A549 (cell line): Measurements from ENCODE around the gene CRYBG2. TPM values are rescaled to one million over a fixed set of nuclear protein-coding genes. Genes with fewer than 3 reads are reported as not detected.

Experiments
- ATAC-seq, 2 experiments: fragments of 200-7000 bp in 1 of 2; fragments of >200 bp in 1 of 2; cut with Nextera tagmentation in 1 of 2; cut with Tn5 transposase in 1 of 2; 3 replicates each; pipeline versions ENCODE4 v1.8.0 to v1.9.1; 2018 to 2020; ENCODE audit warnings: mild to moderate bottlenecking in 1 of 2, moderate library complexity in 1 of 2
- CTCF ChIA-PET: fragments of 300-600 bp; sonication (Branson Sonifier 250); formaldehyde crosslinking; extraction: SDS; loops from one replicate; lab custom pipeline; 2021; ENCODE audit warnings: antibody characterized with exemption, inconsistent platforms; lab: Yijun Ruan, JAX
- POLR2A ChIA-PET: fragments of 350-600 bp; formaldehyde crosslinking; extraction: SDS; loops from one replicate; lab custom pipeline; 2021; ENCODE audit warnings: antibody characterized with exemption, inconsistent platforms; lab: Yijun Ruan, JAX
- DNase-seq, 2 experiments: peaks; one replicate each; pipeline versions ENCODE4 v3.0.0 to v3.0.0-alpha.2; 2011 to 2016; ENCODE audit warnings: low read depth in 1 of 2, low spot score in 1 of 2
- FAIRE-seq: peaks from 2 replicates; lab custom pipeline; 2011; peaks lifted over from hg19 to GRCh38; lab: Jason Lieb, UNC
- H3K27ac ChIP-seq, 2 experiments: fragments of >200 bp; sonication (Bioruptor Twin); formaldehyde crosslinking; 3 replicates each; pipeline ENCODE4 v1.5.1; 2016 to 2017
- H3K4me1 ChIP-seq: fragments of >200 bp; sonication (Bioruptor Twin); formaldehyde crosslinking; 3 replicates; pipeline ENCODE4 v1.6.1; 2016
- H3K4me2 ChIP-seq: fragments of >200 bp; sonication (Bioruptor Twin); formaldehyde crosslinking; 3 replicates; pipeline ENCODE4 v1.6.1; 2016
- H3K4me3 ChIP-seq: fragments of >200 bp; sonication (Bioruptor Twin); formaldehyde crosslinking; 3 replicates; pipeline ENCODE4 v1.5.1; 2016
- H3K9me3 ChIP-seq: fragments of >200 bp; sonication (Bioruptor Twin); formaldehyde crosslinking; 3 replicates; pipeline ENCODE4 v1.6.1; 2016
- ATOH8 ChIP-seq: fragments of 250-450 bp; sonication (Bioruptor Pico); IDR thresholded peaks from 2 replicates; pipeline ENCODE4 v1.5.0; 2020; ENCODE audit warnings: low read depth, mild to moderate bottlenecking, moderate library complexity
- CBX2 ChIP-seq: fragments of 200-600 bp; sonication (generic); IDR thresholded peaks from 2 replicates; pipeline ENCODE4 v1.6.1; 2016; ENCODE audit warnings: low read depth, mild to moderate bottlenecking, borderline replicate concordance
- CHD2 ChIP-seq: fragments of 150-350 bp; IDR thresholded peaks from 2 replicates; pipeline ENCODE4 v1.6.1; 2014; ENCODE audit warnings: low read length; ENCODE audit not compliant: partially characterized antibody
- CHD4 ChIP-seq: fragments of 200-600 bp; sonication (generic); IDR thresholded peaks from 2 replicates; pipeline ENCODE4 v1.6.1; 2016; ENCODE audit warnings: antibody characterized with exemption, mild to moderate bottlenecking, borderline replicate concordance
- E2F6 ChIP-seq: IDR thresholded peaks from 2 replicates; pipeline ENCODE4 v1.6.1; 2012; ENCODE audit warnings: low read depth, borderline replicate concordance
- EHMT2 ChIP-seq: fragments of 200-600 bp; sonication (generic); IDR thresholded peaks from 2 replicates; pipeline ENCODE4 v1.6.1; 2016; ENCODE audit warnings: antibody characterized with exemption, low read depth, mild to moderate bottlenecking, moderate library complexity
- EP300 ChIP-seq, 2 experiments: fragments of >200 bp; sonication (Bioruptor Twin); formaldehyde crosslinking; IDR thresholded peaks; 2 replicates in 1 of 2; 3 replicates in 1 of 2; pipeline ENCODE4 v1.6.1; 2016 to 2017
- ESRRA ChIP-seq: fragments of 150-350 bp; IDR thresholded peaks from 2 replicates; pipeline ENCODE4 v1.6.1; 2014; ENCODE audit warnings: mild to moderate bottlenecking, low read length, borderline replicate concordance
- FOSL2 ChIP-seq, 2 experiments: fragments of 450-650 bp in 1 of 2; fragments of >200 bp in 1 of 2; sonication (Bioruptor Twin) in 1 of 2; formaldehyde crosslinking; IDR thresholded peaks; 2 replicates each; pipeline versions ENCODE4 v1.5.0 to v1.6.1; 2016 to 2020; ENCODE audit warnings: mild to moderate bottlenecking in 1 of 2, moderate library complexity in 1 of 2
- FOXS1 ChIP-seq: fragments of 250-450 bp; sonication (Bioruptor Pico); IDR thresholded peaks from 2 replicates; pipeline ENCODE4 v1.5.0; 2020; ENCODE audit warnings: mild to moderate bottlenecking, moderate library complexity
- GATA3 ChIP-seq: IDR thresholded peaks from 2 replicates; pipeline ENCODE4 v1.6.1; 2012; ENCODE audit warnings: borderline replicate concordance
- HDAC2 ChIP-seq: fragments of 200-600 bp; sonication (generic); IDR thresholded peaks from 2 replicates; pipeline ENCODE4 v1.6.1; 2016
- HMGXB4 ChIP-seq: fragments of 250-450 bp; sonication (Bioruptor Pico); IDR thresholded peaks from 2 replicates; pipeline ENCODE4 v1.5.0; 2021; ENCODE audit warnings: mild to moderate bottlenecking, moderate library complexity, borderline replicate concordance
- HOXA7 ChIP-seq: fragments of 250-450 bp; sonication (Bioruptor Pico); IDR thresholded peaks from 2 replicates; pipeline ENCODE4 v1.5.0; 2020; ENCODE audit warnings: mild to moderate bottlenecking, moderate library complexity
- JUN ChIP-seq, 2 experiments: fragments of >200 bp; sonication (Bioruptor Twin); formaldehyde crosslinking; IDR thresholded peaks; 2 replicates in 1 of 2; 3 replicates in 1 of 2; pipeline ENCODE4 v1.6.1; 2016 to 2017
- MYC ChIP-seq: IDR thresholded peaks from 2 replicates; pipeline ENCODE4 v1.6.1; 2012; ENCODE audit warnings: mild to moderate bottlenecking, inconsistent platforms, low read length, improper control_type of control experiment, borderline replicate concordance
- NFE2L2 ChIP-seq: fragments of 150-350 bp; conservative IDR thresholded peaks from 2 replicates; pipeline ENCODE4 v1.6.1; 2014; ENCODE audit warnings: low read length
- NR3C1 ChIP-seq: fragments of >200 bp; sonication (Bioruptor Twin); formaldehyde crosslinking; IDR thresholded peaks from 3 replicates; pipeline ENCODE4 v1.6.1; 2017
- POLR2AphosphoS2 ChIP-seq: conservative IDR thresholded peaks from 2 replicates; pipeline ENCODE4 v1.6.1; 2012; ENCODE audit warnings: low read length, improper control_type of control experiment, inconsistent platforms
- RCOR1 ChIP-seq: fragments of 150-350 bp; IDR thresholded peaks from 2 replicates; pipeline ENCODE4 v1.6.1; 2014; ENCODE audit warnings: antibody characterized with exemption, low read length, low read depth
- REST ChIP-seq: fragments of 200-600 bp; sonication (generic); IDR thresholded peaks from 2 replicates; pipeline ENCODE4 v1.6.1; 2016; ENCODE audit warnings: antibody characterized with exemption, mild to moderate bottlenecking, moderate library complexity
- SREBF2 ChIP-seq: fragments of 450-650 bp; IDR thresholded peaks from 2 replicates; pipeline ENCODE4 v1.6.1; 2014; ENCODE audit warnings: mild to moderate bottlenecking, moderate library complexity
- TP53 ChIP-seq: fragments of 250-450 bp; sonication (Bioruptor Pico); IDR thresholded peaks from 2 replicates; pipeline ENCODE4 v1.5.0; 2021; ENCODE audit warnings: mild to moderate bottlenecking, moderate library complexity
- USF2 ChIP-seq: fragments of 450-650 bp; IDR thresholded peaks from 2 replicates; pipeline ENCODE4 v1.6.1; 2014; ENCODE audit warnings: antibody characterized with exemption
- ZNF302 ChIP-seq: fragments of 250-450 bp; sonication (Bioruptor Pico); IDR thresholded peaks from 2 replicates; pipeline ENCODE4 v1.9.0; 2021; ENCODE audit warnings: inconsistent platforms, mild to moderate bottlenecking, moderate library complexity
- WGBS: methylation state at CpG from one replicate; pipeline ENCODE4 v1.1.6; 2017; ENCODE audit errors: missing lambda C conversion rate; 5-methylcytosine and 5-hydroxymethylcytosine counted together
- polyA plus RNA-seq, 4 experiments: library from polyadenylated mRNA; depleted of rRNA in 3 of 4; stranded (reverse); fragments of >200 nt; fragmentation: RNase III in 1 of 4; extraction: RNeasy Plus Mini Kit Qiagen cat#74134 plus additional on column Dnase treatment in 1 of 4; gene quantifications; 2 replicates in 3 of 4; 3 replicates in 1 of 4; pipeline ENCODE4 v1.2.3, GENCODE V29; 2011 to 2017

Gene CRYBG2
- polyA plus RNA-seq, 2 of the 4 experiments (the other 2 are of a cell fraction), result 0.67 to 2.7 TPM

GRCh38 chr1:26318338-26319064, 35.4 kb downstream of the CRYBG2 start:
- Histone ChIP-seq H3K9me3 (no peaks in the 10 kb centered on the region), H3K27ac (no peak overlapping the region), H3K4me3 (no peak overlapping the region), H3K4me1 (0 out of 3 replicates have a peak, but pooled peaks cover 5% of the 10 kb centered on the region), H3K4me2 (no peak overlapping the region)
- DNase-seq (no peak), FAIRE-seq (no peak), ATAC-seq (no peak)
- no peak for TF ChIP-seq CHD2
- TF ChIP-seq CBX2, result no peak
- no peak for TF ChIP-seq EHMT2
- TF ChIP-seq ATOH8 (CRISPR knock-in tag), result no peak
- no peak for TF ChIP-seq HOXA7
- TF ChIP-seq TP53, result no peak
- no peak for TF ChIP-seq CHD4
- TF ChIP-seq NFE2L2, result no peak
- TF ChIP-seq RCOR1, result no peak
- TF ChIP-seq EP300 (IDR thresholded peaks at IDR 0.05), result no peak
- TF ChIP-seq SREBF2, result no peak
- no peak for TF ChIP-seq ESRRA
- TF ChIP-seq E2F6, result no peak
- no peak for TF ChIP-seq NR3C1
- no peak for TF ChIP-seq GATA3
- no peak for TF ChIP-seq ZNF302 (CRISPR knock-in tag)
- no peak for TF ChIP-seq FOSL2 (IDR thresholded peaks at IDR 0.05)
- TF ChIP-seq FOSL2 (CRISPR knock-in tag; IDR thresholded peaks at IDR 0.05), result no peak
- no peak for TF ChIP-seq MYC
- TF ChIP-seq USF2, result no peak
- WGBS, result 86% methylated on average over 9 of the region's 9 CpGs
- CTCF ChIA-PET, result interaction anchor here (0.6 to 14.3 kb wide), 9 partner anchors 12 to 155 kb away, joined by 3 to 128 read pairs (median 3); partner anchors contain the start of genes SH3BGRL3 and UBXN11
- POLR2A ChIA-PET, result no interaction called here

- FAIRE-seq, result no peak
- H3K4me3 ChIP-seq, result no peak within 1 kb of the TSS
- no peak within 1 kb of the TSS for H3K4me2 ChIP-seq
- TF ChIP-seq USF2 (no peak), ATOH8 (CRISPR knock-in tag) (no peak), HMGXB4 (CRISPR knock-in tag) (no peak), FOXS1 (no peak), POLR2AphosphoS2 (no peak), FOSL2 (IDR thresholded peaks at IDR 0.05) (no peak), FOSL2 (CRISPR knock-in tag; IDR thresholded peaks at IDR 0.05) (no peak), REST (no peak), JUN (IDR thresholded peaks at IDR 0.05) (no peak), HDAC2 (no peak), NR3C1 (no peak)
- ChIA-PET CTCF (interaction anchor here (0.6 to 14.3 kb wide), 7 partner anchors 11 to 154 kb away, joined by 3 to 128 read pairs (median 3); partner anchors contain the start of genes SH3BGRL3 and UBXN11), POLR2A (no interaction called here)
- H3K9me3 ChIP-seq, result no peaks in the 10 kb centered on the region
- DNase-seq, result no peak
- no peak within 1 kb of the TSS for H3K27ac ChIP-seq
- 79% methylated on average over 8 of the region's 12 CpGs for WGBS
- no peak for ATAC-seq
- H3K4me1 ChIP-seq, result 0 out of 3 replicates have a peak, but pooled peaks cover 5% of the 10 kb centered on the region
These were observed 36.2 kb downstream of the CRYBG2 start, which contains the start of gene CD52 for GRCh38 chr1:26317612-26318337. CD52 (plus strand) TSS chr1:26317958; CDS start chr1:26318018, 60 bp downstream.
